Measurements from ENCODE around the gene MLLT10.
A peak's percentile ranks its signal among the peaks of the same experiment; 100 is the strongest.
"Not testable (repeated sequence)": the region's sequence is repeated elsewhere in the genome, so short reads cannot be mapped to it uniquely, and the experiment has no call there.

MLLT10 gene

DNA sequence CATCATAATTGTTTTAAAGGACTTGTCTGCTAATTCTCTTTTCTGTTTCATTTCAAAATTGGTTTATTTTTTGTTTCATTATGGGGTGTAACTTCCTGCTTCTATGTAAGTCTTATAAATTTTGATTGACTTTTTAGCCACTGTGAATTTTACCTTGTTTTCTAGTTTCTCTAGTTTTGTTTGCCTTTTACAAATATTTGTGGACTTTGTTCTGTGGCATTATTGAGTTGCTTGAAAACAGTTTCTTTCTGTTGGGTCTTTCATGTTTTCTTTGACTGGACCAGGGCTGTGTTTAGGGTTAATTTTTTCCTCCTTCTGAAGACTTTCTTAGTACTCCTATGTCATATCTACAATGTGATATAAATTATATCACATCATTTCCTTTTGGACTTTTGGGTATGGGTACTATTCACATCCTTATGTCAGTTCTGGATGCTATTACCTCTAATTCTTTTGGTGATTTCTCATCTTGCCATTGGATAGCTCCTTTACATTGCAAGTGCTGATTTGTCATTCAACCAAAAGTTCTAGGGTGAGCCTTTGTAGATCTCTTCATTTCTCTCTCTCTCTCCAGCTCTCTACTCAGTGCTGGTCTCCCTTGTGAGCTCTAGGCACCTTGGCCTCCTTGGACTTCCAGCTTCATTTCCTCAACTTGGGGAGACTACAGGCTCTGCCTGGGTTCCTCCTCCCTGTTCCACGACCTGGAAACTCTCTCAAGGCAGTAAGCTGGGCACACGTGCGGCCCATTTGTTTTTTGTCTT, 36.9 kb downstream of the MLLT10 start:
- ATAC-seq: no peak
- TF ChIP-seq TCF4 (CRISPR knock-in tag; IDR thresholded peaks at IDR 0.05; ENCODE audit: borderline replicate concordance) (no peak), PPARA (CRISPR knock-in tag; IDR thresholded peaks at IDR 0.05; ENCODE audit: borderline replicate concordance) (no peak), ARNTL (CRISPR knock-in tag; IDR thresholded peaks at IDR 0.05; ENCODE audit: borderline replicate concordance, low read depth) (no peak), POU6F1 (CRISPR knock-in tag; IDR thresholded peaks at IDR 0.05; ENCODE audit: borderline replicate concordance, low read depth) (no peak), OSR1 (CRISPR knock-in tag; IDR thresholded peaks at IDR 0.05) (no peak), GLIS3 (CRISPR knock-in tag; IDR thresholded peaks at IDR 0.05) (no peak), ISL1 (CRISPR knock-in tag; IDR thresholded peaks at IDR 0.05) (no peak), ZNF565 (CRISPR knock-in tag; conservative IDR thresholded peaks at IDR 0.05; ENCODE audit: low read depth) (no peak), RARB (CRISPR knock-in tag; IDR thresholded peaks at IDR 0.05) (no peak), CSDC2 (CRISPR knock-in tag; IDR thresholded peaks at IDR 0.05) (no peak), TSHZ2 (CRISPR knock-in tag; IDR thresholded peaks at IDR 0.05) (no peak), ZFP30 (CRISPR knock-in tag; IDR thresholded peaks at IDR 0.05) (no peak), BACH2 (CRISPR knock-in tag; IDR thresholded peaks at IDR 0.05; ENCODE audit: borderline replicate concordance) (no peak), SNAI2 (CRISPR knock-in tag; IDR thresholded peaks at IDR 0.05) (no peak)

GRCh38 chr10:21572578-21572977, 38.5 kb downstream of the MLLT10 start:
- ATAC-seq: peak; percentile 84
- TF ChIP-seq BACH2 (CRISPR knock-in tag; IDR thresholded peaks at IDR 0.05; ENCODE audit: borderline replicate concordance): no peak
- no peak for TF ChIP-seq ARNTL (CRISPR knock-in tag; IDR thresholded peaks at IDR 0.05; ENCODE audit: borderline replicate concordance, low read depth)
- TF ChIP-seq RARB (CRISPR knock-in tag; IDR thresholded peaks at IDR 0.05): no peak
- no peak for TF ChIP-seq TSHZ2 (CRISPR knock-in tag; IDR thresholded peaks at IDR 0.05)
- no peak for TF ChIP-seq OSR1 (CRISPR knock-in tag; IDR thresholded peaks at IDR 0.05)
- no peak for TF ChIP-seq ZNF565 (CRISPR knock-in tag; conservative IDR thresholded peaks at IDR 0.05; ENCODE audit: low read depth)
- no peak for TF ChIP-seq ISL1 (CRISPR knock-in tag; IDR thresholded peaks at IDR 0.05)
- TF ChIP-seq ESRRG (CRISPR knock-in tag; IDR thresholded peaks at IDR 0.05): no peak
- no peak for TF ChIP-seq SNAI2 (CRISPR knock-in tag; IDR thresholded peaks at IDR 0.05)

DNA sequence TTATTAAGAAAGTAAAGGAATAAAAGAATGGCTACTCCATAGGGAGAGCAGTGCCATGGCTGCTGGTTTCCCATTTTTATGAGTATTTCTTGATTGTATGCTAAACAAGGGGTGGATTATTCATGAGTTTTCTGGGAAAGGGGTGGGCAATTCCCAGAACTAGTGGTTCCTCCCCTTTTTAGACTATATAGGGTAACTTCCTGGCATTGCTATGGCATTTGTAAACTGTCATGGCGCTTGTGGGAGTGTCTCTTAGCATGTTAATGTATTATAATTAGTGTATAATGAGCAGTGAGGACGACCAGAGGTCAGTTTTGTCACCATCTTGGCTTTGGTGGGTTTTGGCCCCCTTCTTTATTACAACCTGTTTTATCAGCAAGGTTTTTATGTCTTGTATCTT, 40.5 kb downstream of the MLLT10 start:
- ATAC-seq: not testable (repeated sequence)

DNA sequence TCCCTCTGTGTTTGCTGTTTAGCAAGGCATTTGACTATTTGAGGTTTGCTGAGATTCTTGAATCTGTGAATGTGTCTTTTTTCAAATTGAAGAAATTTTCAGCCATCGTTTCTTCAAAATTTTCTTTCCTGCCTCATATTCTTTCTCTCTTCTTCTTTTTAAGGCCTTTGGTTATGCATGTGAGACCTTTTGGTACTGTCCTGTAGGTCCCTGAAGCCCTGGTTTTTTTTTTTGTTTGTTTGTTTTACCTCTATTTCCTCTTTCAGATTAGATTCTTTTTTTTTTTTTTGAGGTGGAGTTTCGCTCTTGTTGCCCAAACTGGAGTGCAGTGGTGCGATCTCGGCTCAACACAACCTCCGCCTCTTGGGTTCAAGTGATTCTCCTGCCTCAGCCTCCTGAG, 45.3 kb downstream of the MLLT10 start:
- no peak for ATAC-seq
- no peak for TF ChIP-seq SNAI2 (CRISPR knock-in tag; IDR thresholded peaks at IDR 0.05)
- no peak for TF ChIP-seq ZNF8 (CRISPR knock-in tag; IDR thresholded peaks at IDR 0.05)
- no peak for TF ChIP-seq TCF4 (CRISPR knock-in tag; IDR thresholded peaks at IDR 0.05; ENCODE audit: borderline replicate concordance)
- no peak for TF ChIP-seq CREB5 (CRISPR knock-in tag; IDR thresholded peaks at IDR 0.05; ENCODE audit: low read depth)
- TF ChIP-seq RARB (CRISPR knock-in tag; IDR thresholded peaks at IDR 0.05): no peak
- TF ChIP-seq CSRNP3 (CRISPR knock-in tag; IDR thresholded peaks at IDR 0.05): no peak
- TF ChIP-seq ZC3H10 (CRISPR knock-in tag; IDR thresholded peaks at IDR 0.05): no peak
- TF ChIP-seq BACH2 (CRISPR knock-in tag; IDR thresholded peaks at IDR 0.05; ENCODE audit: borderline replicate concordance): no peak
- no peak for TF ChIP-seq ARNTL (CRISPR knock-in tag; IDR thresholded peaks at IDR 0.05; ENCODE audit: borderline replicate concordance, low read depth)
- no peak for TF ChIP-seq ISL1 (CRISPR knock-in tag; IDR thresholded peaks at IDR 0.05)
- TF ChIP-seq PPARA (CRISPR knock-in tag; IDR thresholded peaks at IDR 0.05; ENCODE audit: borderline replicate concordance): no peak
- TF ChIP-seq CSDC2 (CRISPR knock-in tag; IDR thresholded peaks at IDR 0.05): no peak
- TF ChIP-seq TSHZ2 (CRISPR knock-in tag; IDR thresholded peaks at IDR 0.05): no peak
- no peak for TF ChIP-seq GLIS3 (CRISPR knock-in tag; IDR thresholded peaks at IDR 0.05)
- TF ChIP-seq OSR1 (CRISPR knock-in tag; IDR thresholded peaks at IDR 0.05): no peak
- TF ChIP-seq TOX (CRISPR knock-in tag; IDR thresholded peaks at IDR 0.05; ENCODE audit: borderline replicate concordance): no peak
